Measurements from ENCODE around the gene SMAD1. TPM values are rescaled to one million over a fixed set of nuclear protein-coding genes. Genes with fewer than 3 reads are reported as not detected.
"Not testable (repeated sequence)": the region's sequence is repeated elsewhere in the genome, so short reads cannot be mapped to it uniquely, and the experiment has no call there.

The SMAD1 gene
- total RNA-seq, 1 experiment from 2014 or later = 11.4 TPM

- DNase-seq (ENCODE audit: low read depth) = no peak
These were observed 81.8 kb downstream of the SMAD1 start for GRCh38 chr4:145563293-145563985.

GRCh38 chr4:145564540-145564939 lies 82.9 kb downstream of the SMAD1 start:
- DNase-seq (ENCODE audit: low read depth) = no peak

- no peak for DNase-seq (ENCODE audit: low read depth)
These were observed 83.7 kb downstream of the SMAD1 start for GRCh38 chr4:145565328-145565727.

- DNase-seq (ENCODE audit: low read depth) = no peak
These were observed 84.5 kb downstream of the SMAD1 start for GRCh38 chr4:145566086-145566708.

GRCh38 chr4:145566768-145567167 lies 85.1 kb downstream of the SMAD1 start:
- DNase-seq (ENCODE audit: low read depth) = no peak

- no peak for DNase-seq (ENCODE audit: low read depth)
These were observed 85.9 kb downstream of the SMAD1 start for GRCh38 chr4:145567516-145567915.

GRCh38 chr4:145574546-145574945 lies 92.9 kb downstream of the SMAD1 start:
- DNase-seq (ENCODE audit: low read depth) = not testable (repeated sequence)

GRCh38 chr4:145580906-145581305 lies 99.3 kb downstream of the SMAD1 start:
- DNase-seq (ENCODE audit: low read depth) = peak; percentile 15

GRCh38 chr4:145583191-145584055 lies 101.8 kb downstream of the SMAD1 start:
- DNase-seq (ENCODE audit: low read depth) = no peak

GRCh38 chr4:145587088-145587754 lies 105.6 kb downstream of the SMAD1 start:
- DNase-seq (ENCODE audit: low read depth) = no peak

GRCh38 chr4:145589381-145589780 lies 107.7 kb downstream of the SMAD1 start:
- DNase-seq (ENCODE audit: low read depth) = not testable (repeated sequence)

- no peak for DNase-seq (ENCODE audit: low read depth)
These were observed 108.5 kb downstream of the SMAD1 start for GRCh38 chr4:145589916-145590702.

GRCh38 chr4:145602129-145602760 lies 120.6 kb downstream of the SMAD1 start:
- no peak for DNase-seq (ENCODE audit: low read depth)

GRCh38 chr4:145605941-145606340 lies 124.3 kb downstream of the SMAD1 start:
- no peak for DNase-seq (ENCODE audit: low read depth)

Other genes starting within 250 kb of the SMAD1 start
- gene MMAA, start 137.5 kb downstream of the SMAD1 start, total RNA-seq (2014; rRNA removed; shearing (Covaris generic)) = 0.78 and 1.6 TPM in 2 replicates
- gene C4orf51, start 198.3 kb downstream of the SMAD1 start, total RNA-seq (2014; rRNA removed; shearing (Covaris generic)) = not detected in 2 replicates

Data from RPMI7951 (cell line).